SU-DHL-6 (cell line): ENCODE measurements around the gene TCAIM.

ENCODE experiments used
- CTCF ChIP-seq: fragments of 200-600 bp; sonication (generic); IDR thresholded peaks from one replicate; pipeline ENCODE4 v1.5.1; 2017; ENCODE audit warnings: antibody characterized with exemption, mild to moderate bottlenecking, low read length, moderate library complexity; ENCODE audit not compliant: insufficient read depth, poor library complexity, severe bottlenecking
- EZH2phosphoT487 ChIP-seq: fragments of 200-600 bp; sonication (generic), shearing (Covaris generic); conservative IDR thresholded peaks from 2 replicates; pipeline ENCODE4 v1.6.1; 2018; ENCODE audit warnings: mild to moderate bottlenecking, antibody characterized with exemption, low read length, moderate library complexity, mixed read lengths

- TF ChIP-seq CTCF (no peak), EZH2phosphoT487 (no peak)
Observed at GRCh38 chr3:44363591-44363990, 25.0 kb downstream of the TCAIM start.
